Mesothelial cell of epicardium (in vitro differentiated cells): ENCODE results near the gene SPAG16. TPM values are rescaled to one million over a fixed set of nuclear protein-coding genes. Genes with fewer than 3 reads are reported as not detected.
A peak's percentile ranks its signal among the peaks of the same experiment; 100 is the strongest.

Experiments used
- DNase-seq, 2 experiments: peaks; one replicate each; pipeline ENCODE4 v3.0.0; 2021; ENCODE audit warnings: low spot score in 2 of 2; ENCODE audit not compliant: unreplicated experiment in 2 of 2
- H3K27ac Mint-ChIP-seq: 2 replicates; pipeline ENCODE4 v1.8.0; 2021; ENCODE audit warnings: mixed read lengths
- H3K27me3 Mint-ChIP-seq: 2 replicates; pipeline ENCODE4 v1.8.0; 2021; ENCODE audit warnings: low read depth, mixed read lengths
- H3K36me3 Mint-ChIP-seq: 2 replicates; pipeline ENCODE4 v1.8.0; 2021; ENCODE audit warnings: mixed read lengths
- H3K4me1 Mint-ChIP-seq: 2 replicates; pipeline ENCODE4 v1.8.0; 2021; ENCODE audit warnings: mixed read lengths
- H3K4me3 Mint-ChIP-seq: 2 replicates; pipeline ENCODE4 v1.8.0; 2021; ENCODE audit warnings: mild to moderate bottlenecking, moderate library complexity, mixed read lengths
- H3K9me3 Mint-ChIP-seq: 2 replicates; pipeline ENCODE4 v1.8.0; 2021; ENCODE audit warnings: mixed read lengths
- CTCF ChIP-seq: fragments of 200-600 bp; sonication (generic); IDR thresholded peaks from one replicate; pipeline ENCODE4 v1.5.0; 2021; ENCODE audit warnings: antibody characterized with exemption; ENCODE audit not compliant: unreplicated experiment
- total RNA-seq: library from RNA; stranded (reverse); gene quantifications from 3 replicates; pipeline ENCODE4 v1.2.1, GENCODE V29; 2021

Gene SPAG16
- total RNA-seq, 1 donor from 2014 or later, result 35.1 TPM

DNA sequence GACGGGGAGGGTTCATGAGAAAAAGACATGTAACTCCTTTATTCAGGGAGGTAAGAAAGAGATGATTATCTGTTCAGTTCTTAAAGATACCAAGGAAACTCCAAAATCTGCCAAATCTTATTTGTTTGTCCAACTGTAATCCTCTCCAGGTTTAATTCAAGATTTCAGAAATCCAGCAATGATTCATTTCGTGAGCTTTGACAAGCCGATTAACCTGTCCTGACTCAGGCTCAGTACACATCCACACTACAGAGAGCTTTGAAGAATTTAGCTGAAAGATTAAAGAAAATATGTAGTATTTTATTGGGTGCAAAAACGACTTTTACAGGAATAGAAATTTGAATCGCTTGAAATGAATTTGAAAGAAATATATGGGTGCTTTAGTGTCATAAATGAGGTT, 1.1 kb downstream of the SPAG16 start:
- no peak for TF ChIP-seq CTCF
- DNase-seq, result no peak
- peaks cover 38% of the 10 kb centered on the region for H3K4me1 Mint-ChIP-seq
- H3K4me3 Mint-ChIP-seq, result peak overlapping the region; percentile 87
- H3K36me3 Mint-ChIP-seq, result peaks cover 7% of the 10 kb centered on the region
- no peaks in the 10 kb centered on the region for H3K9me3 Mint-ChIP-seq
- no peaks in the 10 kb centered on the region for H3K27me3 Mint-ChIP-seq
- H3K27ac Mint-ChIP-seq, result peak overlapping the region; percentile 85

DNA sequence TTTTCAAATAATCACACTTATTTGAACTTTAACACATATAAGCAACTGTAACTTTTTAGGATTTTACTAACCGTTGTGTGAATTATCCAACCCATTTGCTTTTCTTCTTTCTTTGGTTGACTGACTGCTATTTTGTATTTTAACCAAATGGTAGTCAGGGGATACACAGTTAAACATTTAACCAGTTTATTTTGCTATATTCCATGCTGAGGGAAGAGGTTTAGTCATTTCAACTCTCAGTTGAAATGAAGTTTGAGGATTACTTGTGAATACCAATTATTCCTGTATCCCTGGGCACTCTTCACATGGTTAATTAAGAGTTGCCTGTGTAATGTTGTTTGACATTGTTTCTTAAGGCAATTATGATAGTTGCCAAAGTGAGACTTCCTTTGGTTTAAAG, 1.9 kb downstream of the SPAG16 start:
- no peak for DNase-seq
- H3K4me1 Mint-ChIP-seq, result peaks cover 39% of the 10 kb centered on the region
- no peak overlapping the region for H3K27ac Mint-ChIP-seq
- no peaks in the 10 kb centered on the region for H3K9me3 Mint-ChIP-seq
- no peak for TF ChIP-seq CTCF
- H3K36me3 Mint-ChIP-seq, result peaks cover 7% of the 10 kb centered on the region
- no peaks in the 10 kb centered on the region for H3K27me3 Mint-ChIP-seq
- H3K4me3 Mint-ChIP-seq, result no peak overlapping the region

DNA sequence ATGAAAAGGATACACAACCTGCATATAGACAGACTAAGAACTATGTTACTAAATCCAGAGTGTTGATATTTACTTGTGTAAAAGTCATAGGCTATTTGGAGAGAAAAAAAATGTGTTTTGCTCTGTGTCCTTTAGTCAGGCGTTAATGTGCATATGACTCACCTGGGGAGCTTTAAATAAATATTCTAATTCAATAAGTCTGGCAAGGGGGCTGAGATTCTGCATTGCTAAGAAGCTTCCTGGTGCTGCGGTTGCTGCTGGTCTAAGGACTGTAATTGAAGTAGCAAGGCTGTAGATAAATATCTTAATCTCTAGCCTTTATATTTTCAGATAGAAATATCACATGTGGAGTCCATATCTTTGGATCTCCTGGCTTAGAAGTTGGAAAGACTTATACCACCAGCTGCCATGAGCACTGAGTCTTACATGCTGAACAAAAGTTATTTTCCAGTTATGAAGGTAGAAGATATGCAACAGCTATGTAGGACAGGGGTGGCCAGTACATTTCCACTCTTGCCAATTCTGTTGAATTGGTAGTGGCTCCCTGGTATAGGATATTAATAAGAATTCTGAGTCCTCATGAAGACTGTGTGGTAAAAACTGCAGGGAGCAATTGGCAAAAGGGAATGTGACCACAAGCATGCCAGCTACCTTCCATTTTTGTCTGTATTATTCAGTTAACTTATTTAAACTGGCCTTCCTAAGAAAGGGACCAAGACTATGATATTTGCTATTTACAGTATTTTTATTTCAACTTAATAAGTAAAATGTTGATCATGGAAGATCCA, 4.8 kb downstream of the SPAG16 start:
- Mint-ChIP-seq H3K4me1 (peaks cover 27% of the 10 kb centered on the region), H3K27me3 (no peaks in the 10 kb centered on the region), H3K9me3 (no peaks in the 10 kb centered on the region), H3K27ac (no peak overlapping the region), H3K4me3 (no peak overlapping the region), H3K36me3 (peaks cover 25% of the 10 kb centered on the region)
- no peak for DNase-seq
- no peak for TF ChIP-seq CTCF

DNA sequence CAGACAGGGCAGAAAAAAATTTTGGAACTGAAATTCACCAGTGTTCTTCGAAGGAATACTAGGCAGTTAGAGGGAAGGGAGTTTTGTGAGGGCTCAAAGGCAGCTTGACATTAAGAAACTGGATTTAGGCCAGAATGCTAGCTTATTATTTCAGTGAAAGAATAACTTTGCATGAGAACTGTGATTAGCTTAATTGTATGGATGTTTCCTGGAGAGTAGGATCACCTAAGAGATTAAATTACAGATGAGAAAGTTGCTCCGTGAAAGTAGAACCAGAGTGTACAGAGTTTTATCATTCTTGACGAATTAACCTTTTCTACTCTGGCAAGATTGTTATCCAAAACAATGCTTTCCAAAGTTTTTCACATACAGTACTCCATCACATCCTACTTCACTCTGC, 6.2 kb downstream of the SPAG16 start:
- Mint-ChIP-seq H3K27ac (no peak overlapping the region), H3K4me1 (peaks cover 22% of the 10 kb centered on the region), H3K9me3 (no peaks in the 10 kb centered on the region)

GRCh38 chr2:213296270-213296669, 12.0 kb downstream of the SPAG16 start:
- no peaks in the 10 kb centered on the region for H3K27me3 Mint-ChIP-seq
- H3K36me3 Mint-ChIP-seq, result peaks cover 48% of the 10 kb centered on the region
- H3K4me1 Mint-ChIP-seq, result no peaks in the 10 kb centered on the region
- no peak overlapping the region for H3K4me3 Mint-ChIP-seq
- no peak for TF ChIP-seq CTCF
- H3K9me3 Mint-ChIP-seq, result no peaks in the 10 kb centered on the region
- no peak overlapping the region for H3K27ac Mint-ChIP-seq
- DNase-seq, result no peak

More for the DNA sequence above, 6.2 kb downstream of the SPAG16 start:
- no peak for DNase-seq
- Mint-ChIP-seq H3K27me3 (no peaks in the 10 kb centered on the region), H3K4me3 (no peak overlapping the region), H3K36me3 (peaks cover 25% of the 10 kb centered on the region)
- no peak for TF ChIP-seq CTCF
